HG02642 (cell line): ENCODE measurements around the gene SFPQ.
"Not testable (repeated sequence)": the region's sequence is repeated elsewhere in the genome, so short reads cannot be mapped to it uniquely, and the experiment has no call there.

Experiments
- ATAC-seq: cut with Tn5 transposase; IDR thresholded peaks from one replicate; pipeline ENCODE4 v1.9.1; 2021; ENCODE audit warnings: mild to moderate bottlenecking; ENCODE audit not compliant: unreplicated experiment, poor library complexity

The SFPQ gene

DNA sequence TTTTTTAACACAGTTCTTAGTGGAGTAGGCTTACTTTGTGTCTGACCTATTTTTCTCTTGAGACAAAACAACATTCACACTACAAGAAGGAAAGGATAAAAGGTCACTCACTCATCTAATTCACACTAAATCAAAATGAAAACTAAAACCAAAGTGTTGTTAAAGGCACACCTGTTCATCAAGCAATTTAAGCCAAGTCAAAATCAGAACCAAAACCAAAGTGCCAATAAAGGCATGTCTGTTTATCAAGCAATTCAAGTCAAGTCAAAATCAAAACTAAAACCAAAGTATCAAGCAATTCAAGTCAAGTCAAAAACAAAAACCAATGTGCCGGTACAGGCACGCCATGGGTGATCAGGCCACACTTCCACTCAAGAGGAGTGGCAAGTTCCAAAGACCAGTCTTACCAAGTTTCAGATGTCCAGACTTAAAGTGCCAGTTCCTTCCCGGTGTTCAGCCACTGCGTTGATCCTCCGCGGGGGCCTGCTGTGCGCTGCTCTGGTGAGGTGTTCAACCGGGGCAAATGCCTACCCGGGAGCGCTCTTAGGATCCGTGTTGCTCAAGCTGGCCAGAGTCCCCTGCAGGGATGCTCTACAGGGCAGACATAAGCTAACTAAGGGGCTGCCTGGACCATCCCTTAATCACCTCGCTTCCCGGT lies 46.9 kb downstream of the SFPQ start:
- ATAC-seq, result not testable (repeated sequence)

DNA sequence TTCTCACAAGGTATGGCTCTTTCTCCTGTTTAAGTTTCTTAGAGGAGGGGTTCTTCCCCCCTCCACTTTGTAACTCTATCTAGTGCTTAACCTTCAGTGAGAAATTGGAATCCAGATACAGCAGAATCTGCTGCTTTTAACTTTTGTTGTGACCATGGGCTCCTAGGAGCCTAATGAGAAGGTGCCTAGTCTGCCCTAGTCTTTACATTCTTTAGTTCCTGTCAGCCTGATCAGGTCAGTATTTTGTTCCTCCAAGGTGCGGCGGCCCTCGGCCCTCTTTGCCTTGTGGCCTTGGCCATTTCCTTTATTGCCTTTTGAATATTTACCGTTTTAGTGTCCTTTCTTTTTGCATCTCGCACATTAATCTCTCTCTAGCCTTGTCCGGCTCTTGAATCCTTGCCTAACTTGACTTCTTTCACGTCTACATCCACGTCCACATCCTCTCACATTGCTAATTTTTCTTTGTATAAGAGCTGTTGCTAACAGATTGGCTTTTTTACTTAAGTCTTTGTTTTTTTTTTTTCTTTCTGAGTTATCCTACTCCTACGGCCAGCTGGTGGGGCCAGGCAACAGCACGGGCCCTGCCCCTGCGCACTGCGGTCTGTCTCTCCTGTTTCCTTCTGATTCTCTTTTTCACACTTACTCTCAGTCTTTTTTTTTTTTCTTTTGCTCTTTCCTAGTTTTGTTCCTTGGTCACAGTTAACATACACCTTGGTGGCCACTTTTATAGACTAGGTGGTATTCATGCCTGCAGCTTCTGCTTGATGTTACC lies 49.0 kb downstream of the SFPQ start:
- no peak for ATAC-seq

- not testable (repeated sequence) for ATAC-seq
Observed at GRCh38 chr1:35142728-35143127, 50.2 kb downstream of the SFPQ start.

- ATAC-seq, result not testable (repeated sequence)
Observed at GRCh38 chr1:35142294-35142693, 50.7 kb downstream of the SFPQ start.

DNA sequence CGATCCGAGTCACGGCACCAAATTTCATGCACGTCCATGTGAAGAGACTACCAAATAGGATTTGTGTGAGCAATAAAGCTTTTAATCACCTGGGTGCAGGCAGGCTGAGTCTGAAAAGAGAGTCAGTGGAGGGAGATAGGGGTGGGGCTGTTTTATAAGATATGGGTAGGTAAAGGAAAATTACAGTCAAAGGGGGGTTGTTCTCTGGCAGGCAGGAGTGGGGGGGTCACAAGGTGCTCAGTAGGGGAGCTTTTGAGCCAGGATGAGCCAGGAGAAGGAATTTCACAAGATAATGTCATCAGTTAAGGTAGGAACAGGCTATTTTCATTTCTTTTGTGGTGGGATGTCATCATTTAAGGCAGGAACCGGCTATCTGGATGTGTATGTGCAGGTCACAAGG lies 55.4 kb downstream of the SFPQ start:
- ATAC-seq, result not testable (repeated sequence)

- ATAC-seq, result no peak
Observed at GRCh38 chr1:35136780-35137179, 56.2 kb downstream of the SFPQ start.
